ENCODE results near the gene NXF2. TPM values are rescaled to one million over a fixed set of nuclear protein-coding genes. Genes with fewer than 3 reads are reported as not detected.

NXF2 gene
- total RNA-seq, 1 experiment from 2014 or later: not detected

- Mint-ChIP-seq H3K27me3 (ENCODE audit: insufficient read depth, unreplicated experiment) (no peaks in the 10 kb centered on the region), H3K36me3 (ENCODE audit: insufficient read depth, unreplicated experiment) (no peaks in the 10 kb centered on the region), H3K9me3 (ENCODE audit: unreplicated experiment) (no peaks in the 10 kb centered on the region), H3K4me1 (ENCODE audit: low read depth, unreplicated experiment) (no peaks in the 10 kb centered on the region), H3K27ac (ENCODE audit: unreplicated experiment) (no peak overlapping the region), H3K4me3 (ENCODE audit: unreplicated experiment) (no peak overlapping the region)
- Histone ChIP-seq H3K27me3 (replicated peaks; ENCODE audit: control insufficient read depth, insufficient read depth, low read length) (no peaks in the 10 kb centered on the region), H3K4me1 (no peaks in the 10 kb centered on the region), H3K36me3 (ENCODE audit: control insufficient read depth, insufficient read depth, low read length) (no peaks in the 10 kb centered on the region), H3K4me3 (ENCODE audit: low read depth, low read length) (no peak overlapping the region), H3K9me3 (no peaks in the 10 kb centered on the region)
- POLR2A ChIA-PET: no interaction called here
- CTCF ChIA-PET: no interaction called here
- peak; percentile 53 for TF ChIP-seq CTCF (IDR thresholded peaks at IDR 0.05; ENCODE audit: insufficient read depth in 1 of 2, low read depth in 1 of 2, low read length in 1 of 2, severe bottlenecking in 1 of 2, unreplicated experiment in 1 of 2)
- no TSS peak for BruUV-seq (replicated peaks)
- intact Hi-C loops (cut with micrococcal nuclease; ENCODE audit: unreplicated experiment): no loop called here
- DNase-seq: peak; percentile 36 to 45
Measured at GRCh38 chrX:102345916-102346315, 98.9 kb downstream of the NXF2 start.

Other genes with a start within 250 kb of the NXF2 start
- not detected in 2 replicates for gene TCEAL2, start 121.5 kb upstream of the NXF2 start, total RNA-seq (2022)
- gene TCEAL6, start 104.7 kb upstream of the NXF2 start, total RNA-seq (2022): not detected in 2 replicates
- gene BEX5, start 91.2 kb upstream of the NXF2 start, total RNA-seq (2022): not detected in 2 replicates
- not detected in 2 replicates for gene TCP11X1, start 31.9 kb upstream of the NXF2 start, total RNA-seq (2022)
- gene NXF2B, start 192.8 kb downstream of the NXF2 start, total RNA-seq (2022): not detected in 2 replicates
- gene TCP11X2, start 224.6 kb downstream of the NXF2 start, total RNA-seq (2022): not detected in 2 replicates

Measured in Caco-2 (cell line).